Cardiac muscle cell (in vitro differentiated cells and primary cell): ENCODE data around the gene SCN11A. TPM values are rescaled to one million over a fixed set of nuclear protein-coding genes. Genes with fewer than 3 reads are reported as not detected.

Source experiments
- DNase-seq, 2 donors: peaks; one replicate each; pipeline versions ENCODE4 v3.0.0 to v3.0.0-alpha.2; 2010 to 2017; ENCODE audit warnings: low read depth in 1 of 2, low spot score in 1 of 2
- H3K27ac ChIP-seq: fragments of 200-600 bp; sonication (generic); 2 replicates; pipeline ENCODE4 v1.5.1; 2016
- H3K27me3 ChIP-seq: fragments of 200-600 bp; sonication (generic); 2 replicates; pipeline ENCODE4 v1.6.0; 2016; ENCODE audit warnings: control low read depth
- H3K36me3 ChIP-seq: fragments of 200-600 bp; sonication (generic); 2 replicates; pipeline ENCODE4 v1.5.1; 2016; ENCODE audit warnings: control low read depth
- H3K4me1 ChIP-seq: fragments of 200-600 bp; sonication (generic); 2 replicates; pipeline ENCODE4 v1.8.1; 2017; ENCODE audit warnings: low read depth, mild to moderate bottlenecking, mixed run types
- H3K4me3 ChIP-seq: fragments of 200-600 bp; sonication (generic); 2 replicates; pipeline ENCODE4 v1.5.1; 2016; ENCODE audit warnings: mild to moderate bottlenecking
- H3K9me3 ChIP-seq: fragments of 200-600 bp; sonication (generic); 2 replicates; pipeline ENCODE4 v1.5.1; 2017; ENCODE audit warnings: low read depth, mild to moderate bottlenecking, control low read depth
- CTCF ChIP-seq: IDR thresholded peaks from 2 replicates; pipeline ENCODE4 v1.5.1; 2012; ENCODE audit warnings: low read depth, mild to moderate bottlenecking, low read length
- polyA plus RNA-seq: library from polyadenylated mRNA; unstranded; fragments of >200 nt; fragmentation: Nextera tagmentation; extraction: Ambion mirVana; gene quantifications from 2 replicates; pipeline ENCODE4 v1.2.1, GENCODE V29; 2016
- total RNA-seq: library from RNA; depleted of rRNA; stranded (reverse); fragments of >200 nt; gene quantifications from 2 replicates; pipeline ENCODE4 v1.2.3, GENCODE V29; 2016

SCN11A gene
- total and polyA plus RNA-seq, 2 experiments from 2014 or later: 0.51 to 0.60 TPM

- no peak for TF ChIP-seq CTCF
- Histone ChIP-seq H3K4me3 (no peak overlapping the region), H3K9me3 (no peaks in the 10 kb centered on the region), H3K36me3 (peaks cover 42% of the 10 kb centered on the region), H3K27ac (no peak overlapping the region), H3K4me1 (no peaks in the 10 kb centered on the region), H3K27me3 (no peaks in the 10 kb centered on the region)
- DNase-seq: no peak
Observed at GRCh38 chr3:39080026-39080425, 28.3 kb upstream of the SCN11A start.

DNA sequence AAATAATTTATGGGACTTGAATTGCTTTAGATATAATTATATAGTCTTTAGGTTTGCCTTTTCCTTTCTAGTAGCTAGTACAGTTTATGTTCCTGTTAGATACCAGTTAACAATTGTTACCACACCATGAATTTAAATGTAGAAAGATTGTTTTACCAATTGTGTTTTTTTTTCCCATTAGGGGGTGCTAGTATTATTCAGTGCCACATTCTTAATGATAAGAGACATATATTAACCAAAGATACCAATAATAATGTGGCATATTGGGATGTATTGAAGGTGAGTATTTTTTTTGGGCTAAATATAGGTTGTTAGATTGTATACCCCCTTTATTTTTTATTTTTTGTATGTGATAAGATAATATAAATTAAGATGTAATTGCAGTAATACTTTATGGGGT, 27.8 kb upstream of the SCN11A start:
- Histone ChIP-seq H3K36me3 (peaks cover 44% of the 10 kb centered on the region), H3K9me3 (no peaks in the 10 kb centered on the region), H3K4me1 (no peaks in the 10 kb centered on the region), H3K27ac (no peak overlapping the region), H3K4me3 (no peak overlapping the region), H3K27me3 (no peaks in the 10 kb centered on the region)
- TF ChIP-seq CTCF: peak; percentile 7
- no peak for DNase-seq

DNA sequence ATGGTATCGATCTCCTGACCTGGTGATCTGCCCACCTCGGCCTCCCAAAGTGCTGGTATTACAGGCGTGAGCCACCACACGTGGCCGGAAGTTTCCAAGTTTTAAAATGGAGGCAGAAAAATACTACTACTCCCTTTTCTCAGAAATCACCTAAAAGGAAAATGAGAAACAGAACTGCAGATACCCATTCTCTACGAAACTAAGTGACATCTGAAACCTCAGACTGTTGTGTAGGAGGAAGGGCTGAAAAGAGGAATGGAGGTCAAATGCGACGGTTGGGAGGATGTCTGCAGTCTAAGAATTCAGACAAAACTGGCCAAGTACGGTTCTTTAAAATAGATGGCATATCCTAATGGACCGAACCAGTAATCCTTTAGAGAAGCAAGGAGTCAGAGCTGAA, 24.2 kb upstream of the SCN11A start:
- H3K27me3 ChIP-seq: no peaks in the 10 kb centered on the region
- H3K36me3 ChIP-seq: peaks cover 46% of the 10 kb centered on the region
- no peak for DNase-seq
- H3K9me3 ChIP-seq: no peaks in the 10 kb centered on the region
- H3K27ac ChIP-seq: no peak overlapping the region
- no peaks in the 10 kb centered on the region for H3K4me1 ChIP-seq
- H3K4me3 ChIP-seq: no peak overlapping the region
- TF ChIP-seq CTCF: no peak

- Histone ChIP-seq H3K4me1 (no peaks in the 10 kb centered on the region), H3K27ac (no peak overlapping the region), H3K9me3 (no peaks in the 10 kb centered on the region), H3K4me3 (no peak overlapping the region), H3K27me3 (no peaks in the 10 kb centered on the region), H3K36me3 (peaks cover 35% of the 10 kb centered on the region)
- no peak for TF ChIP-seq CTCF
- DNase-seq: no peak
Observed at GRCh38 chr3:39068556-39068955, 16.8 kb upstream of the SCN11A start.

DNA sequence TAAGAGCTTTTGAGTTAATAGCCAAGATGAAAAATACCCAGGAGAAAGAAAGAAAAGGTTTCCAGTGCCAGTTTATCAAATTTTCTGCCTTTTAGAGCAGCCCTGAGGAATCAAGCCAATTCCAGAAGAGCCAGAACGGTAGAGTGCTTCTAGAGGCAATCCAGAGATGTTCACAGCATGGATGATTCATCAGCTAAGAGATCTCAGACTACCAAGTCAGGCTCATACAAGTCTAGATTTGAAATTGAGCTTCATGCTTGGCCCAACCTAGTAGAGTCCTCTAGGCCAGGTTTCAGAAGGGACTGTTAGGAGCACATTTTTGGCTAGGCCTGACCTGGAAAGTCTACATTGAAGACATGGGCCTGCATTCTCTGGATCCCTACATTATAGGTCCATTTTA, 15.5 kb upstream of the SCN11A start:
- TF ChIP-seq CTCF: no peak
- H3K4me3 ChIP-seq: no peak overlapping the region
- H3K9me3 ChIP-seq: no peaks in the 10 kb centered on the region
- H3K4me1 ChIP-seq: no peaks in the 10 kb centered on the region
- H3K36me3 ChIP-seq: peaks cover 35% of the 10 kb centered on the region
- no peak overlapping the region for H3K27ac ChIP-seq
- no peak for DNase-seq
- H3K27me3 ChIP-seq: no peaks in the 10 kb centered on the region

DNA sequence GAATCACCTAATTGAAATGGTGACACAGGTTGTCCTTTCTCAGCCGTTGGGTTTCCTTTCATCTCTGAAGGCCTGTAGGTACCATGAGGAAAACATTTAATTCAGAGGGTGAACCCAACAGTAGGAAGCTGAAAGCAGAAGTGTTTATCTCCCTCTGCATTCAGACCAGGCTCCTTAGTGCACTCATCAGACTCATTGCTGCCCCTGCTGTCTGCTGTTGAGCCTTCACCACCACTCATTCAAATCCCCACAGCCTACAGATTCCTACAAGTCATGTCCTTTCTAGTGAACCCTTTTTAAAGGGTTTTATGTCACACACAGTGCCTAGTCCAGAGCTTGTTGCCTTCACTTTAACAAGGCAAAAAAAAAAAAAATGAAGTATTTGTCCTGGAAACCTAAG, 13.5 kb upstream of the SCN11A start:
- H3K27ac ChIP-seq: no peak overlapping the region
- TF ChIP-seq CTCF: peak; percentile 54
- DNase-seq: peak; percentile 45 to 60

More for the DNA sequence above, 13.5 kb upstream of the SCN11A start:
- Histone ChIP-seq H3K27me3 (no peaks in the 10 kb centered on the region), H3K36me3 (peaks cover 31% of the 10 kb centered on the region), H3K4me1 (no peaks in the 10 kb centered on the region), H3K9me3 (no peaks in the 10 kb centered on the region), H3K4me3 (no peak overlapping the region)
